CD4-positive, alpha-beta T cell treated with Interleukin-17A for 4 hours (primary cell): ENCODE data around the gene EN2.

Experiments used
- DNase-seq: peaks from one replicate; pipeline ENCODE4 v3.0.0-alpha.2; 2020; ENCODE audit warnings: mixed read lengths

Gene EN2

GRCh38 chr7:155511702-155511996 lies 53.7 kb downstream of the EN2 start:
- DNase-seq = no peak

DNA sequence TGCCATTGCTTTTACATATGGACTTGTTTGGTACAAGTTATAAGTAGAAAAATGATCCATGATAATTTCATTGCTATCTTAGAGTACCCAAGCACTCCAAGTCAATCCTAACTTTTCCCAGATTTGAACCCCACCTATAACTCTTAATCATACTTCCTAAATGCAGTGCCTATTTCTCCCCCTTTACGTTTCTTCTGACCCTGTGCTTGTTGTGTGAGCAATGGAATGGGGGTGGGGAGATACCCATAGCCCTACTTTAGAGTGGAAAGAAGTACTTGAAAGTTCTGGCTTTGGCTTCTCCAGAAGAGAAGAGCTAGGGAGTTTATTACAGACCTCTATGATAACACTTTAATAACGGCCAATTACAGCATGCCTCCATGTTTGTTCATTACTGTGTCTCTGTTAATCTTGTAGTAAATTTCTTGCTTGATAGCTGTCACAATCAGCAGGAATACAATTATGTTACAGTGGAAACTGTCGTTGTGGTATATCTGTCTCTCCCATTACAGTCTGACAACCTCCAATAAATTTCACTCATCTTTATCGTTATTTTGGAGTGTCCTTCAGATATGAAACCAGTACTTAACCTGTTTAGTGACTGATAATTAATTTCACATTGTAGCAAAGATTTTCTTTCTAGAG lies 54.4 kb downstream of the EN2 start:
- DNase-seq = no peak

DNA sequence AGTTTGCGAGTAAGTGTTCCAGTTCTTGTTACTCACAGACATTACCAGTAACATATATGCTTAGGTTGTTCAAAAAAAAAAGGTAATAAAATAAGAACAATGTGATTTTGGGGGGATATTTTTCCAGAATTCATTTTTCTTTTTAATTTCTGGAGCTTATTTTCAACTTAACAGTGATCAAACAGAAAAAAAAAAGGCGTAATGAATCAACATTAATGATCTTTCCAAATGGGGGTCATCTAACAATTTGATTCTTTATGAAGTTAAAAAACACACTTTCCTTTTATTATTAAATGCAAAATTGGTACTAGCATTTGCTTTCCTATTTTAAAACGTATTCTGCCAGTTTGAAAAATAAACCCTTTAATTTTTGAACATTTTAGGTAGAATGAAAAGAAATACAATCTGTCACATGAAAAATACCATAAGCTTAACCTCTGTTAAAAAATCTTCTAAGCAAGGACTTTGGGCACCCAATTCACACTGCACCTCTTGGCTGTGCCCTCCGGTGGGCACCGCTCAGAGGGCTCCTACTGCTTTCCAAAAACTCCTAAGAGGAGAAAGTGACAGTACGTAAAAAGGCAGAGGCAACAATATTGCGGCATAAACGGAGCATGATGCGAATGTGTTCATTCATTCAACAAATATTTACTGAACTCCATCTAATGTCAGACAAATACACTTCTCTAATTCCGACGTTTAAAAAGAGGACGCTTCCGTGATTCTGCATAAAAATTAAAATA lies 55.8 kb downstream of the EN2 start:
- DNase-seq = no peak

- DNase-seq = no peak
Observed at GRCh38 chr7:155514296-155514695, 56.4 kb downstream of the EN2 start.
